ENCODE results near the gene DHH. TPM values are rescaled to one million over a fixed set of nuclear protein-coding genes. Genes with fewer than 3 reads are reported as not detected.

Gene DHH
- total RNA-seq, 4 donors from 2014 or later, result 0.23 to 0.45 (median 0.29) TPM; not detected in 1

GRCh38 chr12:49110464-49111155 is 16.0 kb upstream of the DHH start, which contains the start of gene LMBR1L:
Gene LMBR1L, minus strand, starts transcription at chr12:49110847. Its CDS starts 292 bp downstream, at chr12:49110555.
- intact Hi-C loops (cut with DNase I; ENCODE audit: low total_unique reads), result no loop called here
- WGBS, 2 donors, result 0% methylated on average over 29 to 43 of the region's 43 CpGs
- DNase-seq (ENCODE audit: low spot score in 2 of 2), result peak; percentile 99
- peak in 1 of 2 donors; percentile 10 for TF ChIP-seq POLR2A (IDR thresholded peaks at IDR 0.05)
- no peak for TF ChIP-seq CTCF (IDR thresholded peaks at IDR 0.05)
- H3K4me3 ChIP-seq (ENCODE audit: low read depth, poor library complexity, severe bottlenecking), result peak within 1 kb of the TSS; percentile 98

- intact Hi-C loops (cut with DNase I; ENCODE audit: low total_unique reads), result no loop called here
- DNase-seq (ENCODE audit: low spot score in 2 of 2), result peak in 1 of 2 donors; percentile 86
- TF ChIP-seq POLR2A (IDR thresholded peaks at IDR 0.05) (no peak), CTCF (IDR thresholded peaks at IDR 0.05) (no peak)
- H3K4me3 ChIP-seq (ENCODE audit: low read depth, poor library complexity, severe bottlenecking), result peak overlapping the region; percentile 98
- WGBS, 2 donors, result 4% methylated on average over 27 to 30 of the region's 33 CpGs
Observed at GRCh38 chr12:49109641-49110463, 15.3 kb upstream of the DHH start.

GRCh38 chr12:49108958-49109404 is 14.4 kb upstream of the DHH start:
- DNase-seq (ENCODE audit: low spot score in 2 of 2), result peak; percentile 49 to 89
- TF ChIP-seq POLR2A (IDR thresholded peaks at IDR 0.05), result no peak
- TF ChIP-seq CTCF (IDR thresholded peaks at IDR 0.05), result no peak
- no peak overlapping the region for H3K4me3 ChIP-seq (ENCODE audit: low read depth, poor library complexity, severe bottlenecking)
- intact Hi-C loops (cut with DNase I; ENCODE audit: low total_unique reads), result no loop called here
- WGBS, 2 donors, result 25 to 27% methylated on average over 3 to 4 of the region's 4 CpGs

- H3K4me3 ChIP-seq (ENCODE audit: low read depth, poor library complexity, severe bottlenecking), result no peak overlapping the region
- intact Hi-C loops (cut with DNase I; ENCODE audit: low total_unique reads), result no loop called here
- DNase-seq (ENCODE audit: low spot score in 2 of 2), result no peak
- 38 to 52% methylated on average over 9 of the region's 9 CpGs for WGBS, 2 donors
- TF ChIP-seq CTCF (IDR thresholded peaks at IDR 0.05), result no peak
- TF ChIP-seq POLR2A (IDR thresholded peaks at IDR 0.05), result no peak
Observed at GRCh38 chr12:49105504-49106084, 11.0 kb upstream of the DHH start.

GRCh38 chr12:49104822-49105221 is 10.2 kb upstream of the DHH start:
- intact Hi-C loops (cut with DNase I; ENCODE audit: low total_unique reads), result no loop called here
- 61 to 83% methylated on average over 3 of the region's 3 CpGs for whole genome bisulfite sequencing, 2 donors
- no peak overlapping the region for H3K4me3 ChIP-seq (ENCODE audit: low read depth, poor library complexity, severe bottlenecking)
- TF ChIP-seq POLR2A (IDR thresholded peaks at IDR 0.05) (no peak), CTCF (IDR thresholded peaks at IDR 0.05) (no peak)
- no peak for DNase-seq (ENCODE audit: low spot score in 2 of 2)
